Endothelial cell of umbilical vein (primary cell): ENCODE results near the gene CAND2. TPM values are rescaled to one million over a fixed set of nuclear protein-coding genes. Genes with fewer than 3 reads are reported as not detected.

Experiments used
- BruUV-seq: library from RNA; stranded (reverse); fragments of 400-500 nt; replicated peaks from 2 replicates; lab custom pipeline; 2021; lab: Mats Ljungman, UMichigan
- CTCF ChIA-PET: fragments of 300-600, 350-600 bp; sonication (Branson Sonifier 250); formaldehyde crosslinking; loops from one replicate; lab custom pipeline; 2021; ENCODE audit warnings: antibody characterized with exemption, inconsistent platforms; lab: Charles Lee
- POLR2A ChIA-PET: fragments of 300-600, 350-600 bp; sonication (Branson Sonifier 250); formaldehyde crosslinking; loops from one replicate; lab custom pipeline; 2021; ENCODE audit warnings: antibody characterized with exemption, inconsistent platforms; lab: Charles Lee
- DNase-seq: peaks from one replicate; pipeline ENCODE4 v3.0.0-alpha.2; 2011; ENCODE audit warnings: low read depth, low spot score
- FAIRE-seq: peaks from 2 replicates; lab custom pipeline; 2011; peaks lifted over from hg19 to GRCh38; lab: Jason Lieb, UNC
- H2AFZ ChIP-seq: 2 replicates; pipeline ENCODE4 v1.6.0; 2012; ENCODE audit warnings: low read depth, low read length, control low read depth, inconsistent platforms
- H3K27ac ChIP-seq: 2 replicates; pipeline ENCODE4 v1.5.1; 2011; ENCODE audit warnings: low read depth, mild to moderate bottlenecking, control low read depth, low read length, moderate library complexity; ENCODE audit not compliant: insufficient read depth
- H3K27me3 ChIP-seq, 2 experiments: 2 replicates each; pipeline versions ENCODE4 v1.6.0 to v1.6.1; 2011; ENCODE audit warnings: low read length in 2 of 2, mixed read lengths in 1 of 2; ENCODE audit not compliant: control insufficient read depth in 2 of 2, insufficient read depth in 2 of 2
- H3K36me3 ChIP-seq, 2 experiments: 2 replicates in 1 of 2; 3 replicates in 1 of 2; pipeline ENCODE4 v1.5.1; 2011; ENCODE audit warnings: low read length in 2 of 2, mild to moderate bottlenecking in 1 of 2, moderate library complexity in 1 of 2; ENCODE audit not compliant: control insufficient read depth in 2 of 2, insufficient read depth in 2 of 2; ENCODE audit errors: extremely low read depth in 1 of 2
- H3K4me1 ChIP-seq: 3 replicates; pipeline ENCODE4 v1.5.1; 2011; ENCODE audit warnings: mild to moderate bottlenecking, low read length; ENCODE audit not compliant: control insufficient read depth, insufficient read depth; ENCODE audit errors: extremely low read depth
- H3K4me2 ChIP-seq: 2 replicates; pipeline ENCODE4 v1.6.1; 2011; ENCODE audit warnings: low read length, control low read depth, mixed read lengths; ENCODE audit not compliant: insufficient read depth
- H3K4me3 ChIP-seq, 3 experiments: fragments of 200-600 bp in 1 of 3; sonication (generic), shearing (Covaris generic) in 1 of 3; replicated peaks in 1 of 3; 2 replicates each; pipeline ENCODE4 v1.5.1; 2011 to 2016; ENCODE audit warnings: control low read depth in 3 of 3, low read length in 3 of 3, mild to moderate bottlenecking in 2 of 3, inconsistent platforms in 1 of 3, low read depth in 1 of 3, moderate library complexity in 1 of 3; ENCODE audit not compliant: insufficient read depth in 1 of 3
- H3K79me2 ChIP-seq: 2 replicates; pipeline ENCODE4 v1.6.0; 2012; ENCODE audit warnings: low read length, inconsistent platforms; ENCODE audit not compliant: control insufficient read depth, insufficient read depth
- H3K9ac ChIP-seq: replicated peaks from 2 replicates; pipeline ENCODE3; 2011; ENCODE audit warnings: low read length, control low read depth; ENCODE audit not compliant: insufficient read depth; ENCODE audit errors: extremely low read depth
- H3K9me1 ChIP-seq: replicated peaks from 3 replicates; pipeline ENCODE4 v1.6.0; 2011; ENCODE audit warnings: mild to moderate bottlenecking, low read length; ENCODE audit not compliant: control insufficient read depth, insufficient read depth; ENCODE audit errors: extremely low read depth
- H3K9me3 ChIP-seq: replicated peaks from 2 replicates; pipeline ENCODE4 v1.5.1; 2012; ENCODE audit warnings: low read length, inconsistent platforms; ENCODE audit not compliant: control insufficient read depth, insufficient read depth
- H4K20me1 ChIP-seq: replicated peaks from 2 replicates; pipeline ENCODE3; 2011; ENCODE audit warnings: mild to moderate bottlenecking, low read length; ENCODE audit not compliant: control insufficient read depth, insufficient read depth; ENCODE audit errors: extremely low read depth
- CTCF ChIP-seq, 2 donors: IDR thresholded peaks; 1 replicate in 1 of 2; 2 replicates in 1 of 2; pipeline ENCODE4 v1.5.1; 2011; ENCODE audit warnings: low read length in 2 of 2, mild to moderate bottlenecking in 2 of 2, moderate library complexity in 2 of 2, control low read depth in 1 of 2, inconsistent platforms in 1 of 2, low read depth in 1 of 2; ENCODE audit not compliant: insufficient read depth in 1 of 2; ENCODE audit errors: extremely low read depth in 1 of 2
- EZH2 ChIP-seq: IDR thresholded peaks from 2 replicates; pipeline ENCODE4 v1.6.1; 2012; ENCODE audit warnings: borderline replicate concordance, low read depth, mild to moderate bottlenecking, moderate library complexity, low read length, inconsistent platforms; ENCODE audit not compliant: severe bottlenecking
- FOS ChIP-seq: IDR thresholded peaks from 2 replicates; pipeline ENCODE4 v1.6.1; 2011; ENCODE audit warnings: mild to moderate bottlenecking, low read length, moderate library complexity, borderline replicate concordance; ENCODE audit not compliant: insufficient read depth
- GATA2 ChIP-seq: IDR thresholded peaks from 2 replicates; pipeline ENCODE4 v1.7.0; 2011; ENCODE audit warnings: low read depth, mild to moderate bottlenecking, moderate library complexity, mixed read lengths, low read length; ENCODE audit not compliant: insufficient read length, insufficient read depth
- JUN ChIP-seq: IDR thresholded peaks from 2 replicates; pipeline ENCODE4 v1.6.1; 2011; ENCODE audit warnings: borderline replicate concordance, low read depth; ENCODE audit not compliant: insufficient read length, insufficient read depth
- MYC ChIP-seq: IDR thresholded peaks from one replicate; pipeline ENCODE4 v1.6.1; 2011; ENCODE audit warnings: mild to moderate bottlenecking, low read depth, low read length
- POLR2A ChIP-seq: IDR thresholded peaks from 2 replicates; pipeline ENCODE4 v1.6.1; 2012; ENCODE audit warnings: low read depth, mild to moderate bottlenecking, control low read depth, low read length
- POLR2AphosphoS5 ChIP-seq: IDR thresholded peaks from 2 replicates; pipeline ENCODE4 v1.6.1; 2012; ENCODE audit warnings: low read depth, mild to moderate bottlenecking, control low read depth, low read length, moderate library complexity; ENCODE audit not compliant: insufficient read depth
- dilution Hi-C: fragments of 300-500 bp; cut with MboI; formaldehyde crosslinking; loops from one replicate; pipeline ENCODE4 v1.15.0; 2019; ENCODE audit warnings: low sequenced_read_pairs; ENCODE audit not compliant: extremely low pct_ligation_motif_present
- intact Hi-C: fragments of 100-400 bp; cut with micrococcal nuclease; formaldehyde crosslinking; loops from one replicate; pipeline ENCODE4 v1.10.0; 2022
- polyA plus RNA-seq, 4 experiments: library from polyadenylated mRNA; depleted of rRNA in 3 of 4; stranded (reverse) in 3 of 4; unstranded in 1 of 4; fragments of >200 nt; gene quantifications; 2 replicates each; pipeline versions ENCODE4 v1.2.1 to v1.2.3, GENCODE V29; 2011 to 2012; ENCODE audit warnings: missing spikeins in 1 of 4
- total RNA-seq: library from RNA; stranded (reverse); gene quantifications from 2 replicates; pipeline ENCODE4 v1.2.3, GENCODE V29; 2021
- TF ChIP-seq, protein P1 (sequence below): IDR thresholded peaks from 2 replicates; pipeline ENCODE4 v1.6.1; 2011; ENCODE audit not compliant: insufficient read depth, insufficient read length

Gene CAND2
- total and polyA plus RNA-seq, 2 donors (not counting 3 experiments of a cell fraction or from before 2014, with no cell fraction given): 7.1 to 11.0 TPM

GRCh38 chr3:12809435-12809834 is 13.0 kb downstream of the CAND2 start:
- TF ChIP-seq, protein P1, sequence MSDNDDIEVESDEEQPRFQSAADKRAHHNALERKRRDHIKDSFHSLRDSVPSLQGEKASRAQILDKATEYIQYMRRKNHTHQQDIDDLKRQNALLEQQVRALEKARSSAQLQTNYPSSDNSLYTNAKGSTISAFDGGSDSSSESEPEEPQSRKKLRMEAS: no peak
- TF ChIP-seq POLR2AphosphoS5: no peak
- no peak for TF ChIP-seq EZH2
- TF ChIP-seq POLR2A: no peak
- TF ChIP-seq JUN: no peak
- no peak for TF ChIP-seq FOS
- no peak for TF ChIP-seq CTCF (IDR thresholded peaks at IDR 0.05; ENCODE audit: extremely low read depth in 1 of 2, insufficient read depth in 1 of 2, low read depth in 1 of 2, low read length in 2 of 2)
- no peak for TF ChIP-seq GATA2
- TF ChIP-seq MYC: no peak
- no peak for FAIRE-seq
- Histone ChIP-seq H3K4me1 (peaks cover 8% of the 10 kb centered on the region), H3K4me2 (peak overlapping the region; percentile 69), H3K9me3 (no peaks in the 10 kb centered on the region), H3K9ac (peak overlapping the region; percentile 33), H4K20me1 (no peaks in the 10 kb centered on the region), H3K36me3 (no peaks in the 10 kb centered on the region), H2AFZ (peak overlapping the region; percentile 84), H3K27me3 (no peaks in the 10 kb centered on the region), H3K9me1 (no peaks in the 10 kb centered on the region), H3K4me3 (peak overlapping the region in 2 of 3 experiments; percentile 46 to 53), H3K79me2 (no peaks in the 10 kb centered on the region), H3K27ac (no peak overlapping the region)
- intact Hi-C loops: no loop called here
- no peak for DNase-seq
- POLR2A ChIA-PET: interaction anchor here (1.2 kb wide), 1 partner anchor 51 kb away, joined by 4 read pairs; the partner anchor contains the start of gene TMEM40
- CTCF ChIA-PET: interaction anchor here (0.8 to 3.0 kb wide), 15 partner anchors 9 to 674 kb away, joined by 3 to 30 read pairs (median 5); partner anchors contain the start of genes CAND2 and RPL32
- no TSS peak for BruUV-seq
- dilution Hi-C loops: no loop called here
